Umbilical cord (tissue), 2 donors: ENCODE measurements around the gene XRN1. TPM values are rescaled to one million over a fixed set of nuclear protein-coding genes. Genes with fewer than 3 reads are reported as not detected.
A peak's percentile ranks its signal among the peaks of the same experiment; 100 is the strongest.
"Not testable (repeated sequence)": the region's sequence is repeated elsewhere in the genome, so short reads cannot be mapped to it uniquely, and the experiment has no call there.

Experiments used
- DNase-seq: peaks from one replicate; pipeline ENCODE4 v3.0.0-alpha.2; 2015; ENCODE audit warnings: low spot score
- total RNA-seq: library from RNA; depleted of rRNA; stranded (reverse); fragments of >200 nt; gene quantifications from one replicate; pipeline ENCODE4 v1.2.3, GENCODE V29; 2014; ENCODE audit warnings: low replicate concordance; ENCODE audit not compliant: insufficient read depth

The XRN1 gene, protein sequence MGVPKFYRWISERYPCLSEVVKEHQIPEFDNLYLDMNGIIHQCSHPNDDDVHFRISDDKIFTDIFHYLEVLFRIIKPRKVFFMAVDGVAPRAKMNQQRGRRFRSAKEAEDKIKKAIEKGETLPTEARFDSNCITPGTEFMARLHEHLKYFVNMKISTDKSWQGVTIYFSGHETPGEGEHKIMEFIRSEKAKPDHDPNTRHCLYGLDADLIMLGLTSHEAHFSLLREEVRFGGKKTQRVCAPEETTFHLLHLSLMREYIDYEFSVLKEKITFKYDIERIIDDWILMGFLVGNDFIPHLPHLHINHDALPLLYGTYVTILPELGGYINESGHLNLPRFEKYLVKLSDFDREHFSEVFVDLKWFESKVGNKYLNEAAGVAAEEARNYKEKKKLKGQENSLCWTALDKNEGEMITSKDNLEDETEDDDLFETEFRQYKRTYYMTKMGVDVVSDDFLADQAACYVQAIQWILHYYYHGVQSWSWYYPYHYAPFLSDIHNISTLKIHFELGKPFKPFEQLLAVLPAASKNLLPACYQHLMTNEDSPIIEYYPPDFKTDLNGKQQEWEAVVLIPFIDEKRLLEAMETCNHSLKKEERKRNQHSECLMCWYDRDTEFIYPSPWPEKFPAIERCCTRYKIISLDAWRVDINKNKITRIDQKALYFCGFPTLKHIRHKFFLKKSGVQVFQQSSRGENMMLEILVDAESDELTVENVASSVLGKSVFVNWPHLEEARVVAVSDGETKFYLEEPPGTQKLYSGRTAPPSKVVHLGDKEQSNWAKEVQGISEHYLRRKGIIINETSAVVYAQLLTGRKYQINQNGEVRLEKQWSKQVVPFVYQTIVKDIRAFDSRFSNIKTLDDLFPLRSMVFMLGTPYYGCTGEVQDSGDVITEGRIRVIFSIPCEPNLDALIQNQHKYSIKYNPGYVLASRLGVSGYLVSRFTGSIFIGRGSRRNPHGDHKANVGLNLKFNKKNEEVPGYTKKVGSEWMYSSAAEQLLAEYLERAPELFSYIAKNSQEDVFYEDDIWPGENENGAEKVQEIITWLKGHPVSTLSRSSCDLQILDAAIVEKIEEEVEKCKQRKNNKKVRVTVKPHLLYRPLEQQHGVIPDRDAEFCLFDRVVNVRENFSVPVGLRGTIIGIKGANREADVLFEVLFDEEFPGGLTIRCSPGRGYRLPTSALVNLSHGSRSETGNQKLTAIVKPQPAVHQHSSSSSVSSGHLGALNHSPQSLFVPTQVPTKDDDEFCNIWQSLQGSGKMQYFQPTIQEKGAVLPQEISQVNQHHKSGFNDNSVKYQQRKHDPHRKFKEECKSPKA (N-terminal part only)
- 68.6 TPM for total RNA-seq

- DNase-seq, result peak; percentile 94
Observed at GRCh38 chr3:142447852-142448823, at the start of gene XRN1. Gene XRN1, minus strand, starts transcription at chr3:142448037. Its CDS starts 93 bp downstream, at chr3:142447944.

- DNase-seq, result no peak
Observed at GRCh38 chr3:142495103-142495502, 47.3 kb upstream of the XRN1 start.

DNA sequence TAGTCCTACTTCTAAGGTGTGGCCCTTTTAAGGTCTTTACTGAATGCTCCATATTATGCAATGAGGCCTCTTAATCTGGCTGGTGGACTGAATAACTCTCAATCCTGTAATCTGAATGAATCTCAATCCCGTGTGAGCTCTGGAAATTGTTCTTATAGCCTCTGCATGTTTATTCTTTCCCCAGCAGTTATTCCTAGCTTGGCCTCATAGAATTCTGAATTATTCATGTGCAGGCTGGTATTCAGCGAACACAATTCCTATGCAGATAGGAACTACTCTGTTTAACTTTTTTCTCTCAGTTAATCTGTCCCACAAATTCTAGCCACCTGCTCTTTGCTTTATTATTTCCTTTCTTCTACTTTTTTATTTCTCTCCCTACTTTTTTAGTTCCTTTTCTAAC, 44.3 kb upstream of the XRN1 start:
- DNase-seq, result no peak

DNA sequence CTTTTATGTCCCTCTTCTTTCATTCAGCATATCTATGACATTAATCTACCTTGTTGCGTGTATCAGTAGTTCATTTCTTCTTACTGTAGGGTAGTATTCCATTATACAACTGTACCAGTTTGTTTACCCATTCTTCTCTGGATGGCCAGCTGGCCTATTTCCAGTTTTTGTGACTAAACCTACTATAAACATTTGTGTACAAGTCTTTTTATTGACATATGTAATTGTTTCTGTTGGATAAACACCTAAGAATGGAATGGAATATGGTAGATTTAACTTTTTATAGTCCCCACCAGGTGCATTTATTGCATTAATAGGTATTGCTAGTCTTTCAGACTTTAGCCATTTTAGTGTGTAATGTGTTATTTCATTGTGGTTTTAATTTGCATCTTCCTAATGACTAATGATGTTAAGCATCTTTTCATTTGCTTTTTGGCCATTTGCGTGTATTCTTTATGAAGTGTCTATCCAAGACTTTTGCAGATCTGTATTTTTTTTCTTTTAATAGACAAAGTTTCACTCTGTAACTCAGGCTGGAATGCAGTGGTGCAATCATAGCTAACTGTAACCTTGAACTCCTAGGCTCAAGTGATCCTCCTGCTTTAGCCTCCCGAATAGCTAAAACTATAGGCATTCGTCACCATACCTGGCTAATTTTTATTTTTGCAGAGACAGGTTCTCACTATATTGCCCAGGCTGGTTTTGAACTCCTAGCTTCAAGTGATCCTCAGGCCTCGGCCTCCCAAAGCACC, 41.9 kb upstream of the XRN1 start:
- DNase-seq, result no peak

DNA sequence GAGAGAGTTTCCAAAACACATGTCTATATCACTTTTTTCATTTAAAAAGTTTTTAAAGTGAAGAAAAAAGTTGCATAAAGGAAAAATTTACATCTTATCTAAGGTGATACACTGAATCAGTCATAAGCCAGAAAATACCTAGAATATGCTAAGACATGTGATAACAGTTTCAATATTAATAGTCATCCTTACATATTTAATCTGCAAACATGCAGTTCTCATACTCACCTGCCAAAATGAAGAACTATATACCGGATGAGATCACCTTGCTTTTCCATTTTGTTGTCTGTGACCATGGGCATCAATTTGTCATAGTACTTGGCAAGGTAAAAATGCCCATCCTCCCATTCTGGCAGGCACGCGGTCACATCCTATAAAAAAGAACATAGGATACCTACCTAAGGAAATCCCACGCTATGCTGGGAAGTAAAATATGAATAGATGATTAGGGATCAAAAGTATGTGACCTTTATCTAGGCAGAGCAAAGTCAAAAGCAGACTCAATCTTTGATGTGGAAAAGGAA, 37.1 kb upstream of the XRN1 start:
- no peak for DNase-seq

DNA sequence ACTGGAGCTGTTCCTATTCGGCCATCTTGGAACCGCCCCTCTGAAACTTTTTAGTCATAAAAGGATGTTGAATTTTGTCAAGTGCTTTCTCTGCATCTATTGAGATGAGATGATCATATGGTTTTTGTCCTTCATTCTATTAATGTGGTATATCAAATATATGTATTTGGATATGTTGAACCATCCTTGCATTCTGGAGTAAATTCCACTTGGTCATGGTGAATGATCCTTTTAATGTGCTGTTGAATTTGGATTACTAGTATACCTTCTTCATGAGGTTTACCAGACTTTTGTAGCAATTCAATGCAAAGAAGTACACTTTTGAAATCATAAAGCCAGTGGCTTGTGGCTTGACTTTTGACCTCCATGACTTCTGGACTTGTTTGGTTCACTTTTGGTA, 33.4 kb upstream of the XRN1 start:
- no peak for DNase-seq

DNA sequence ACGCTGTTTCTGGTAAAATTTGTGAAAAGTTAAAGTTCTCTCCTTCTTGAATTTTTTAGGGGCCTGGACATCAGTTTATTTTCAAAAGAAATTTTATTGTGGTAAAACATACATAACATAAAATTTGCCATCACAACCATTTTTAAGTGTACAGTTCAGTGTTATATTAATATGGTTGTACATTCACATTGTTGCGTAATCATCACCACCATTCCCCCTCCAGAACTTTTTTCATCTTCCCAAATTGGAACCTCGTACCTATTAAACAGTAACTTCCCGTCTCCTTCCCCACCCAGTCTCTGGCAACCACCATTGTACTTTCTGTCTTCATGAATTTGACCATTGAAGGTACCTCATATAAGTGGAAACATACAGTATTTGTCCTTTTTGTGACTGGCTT, 23.0 kb upstream of the XRN1 start:
- DNase-seq, result no peak

- DNase-seq, result no peak
Observed at GRCh38 chr3:142468456-142468855, 20.6 kb upstream of the XRN1 start.

- DNase-seq, result peak; percentile 63
Observed at GRCh38 chr3:142467768-142468167, 19.9 kb upstream of the XRN1 start.

GRCh38 chr3:142460689-142461088, 12.9 kb upstream of the XRN1 start:
- no peak for DNase-seq

GRCh38 chr3:142459929-142460328, 12.1 kb upstream of the XRN1 start:
- no peak for DNase-seq

GRCh38 chr3:142459096-142459495, 11.3 kb upstream of the XRN1 start:
- DNase-seq, result no peak

DNA sequence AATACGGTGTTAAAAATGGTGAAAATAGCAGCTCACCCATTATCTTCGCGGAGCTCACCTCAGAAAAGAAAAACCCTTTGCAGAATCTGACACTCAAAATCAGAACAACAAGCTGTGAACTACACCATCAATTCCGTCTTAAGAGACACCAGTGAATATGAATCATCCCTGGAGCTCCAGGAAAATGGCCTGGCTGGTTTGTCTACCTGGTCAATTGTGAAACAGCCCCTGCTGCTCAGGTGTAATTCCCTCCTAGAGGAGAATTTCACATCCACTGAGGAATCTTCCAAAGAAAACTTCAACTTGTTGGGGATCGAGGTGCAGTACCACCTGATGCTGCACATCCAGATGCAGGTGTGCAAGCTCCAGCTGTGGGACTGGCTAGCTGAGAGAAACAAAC, 3.0 kb upstream of the XRN1 start:
- no peak for DNase-seq

DNA sequence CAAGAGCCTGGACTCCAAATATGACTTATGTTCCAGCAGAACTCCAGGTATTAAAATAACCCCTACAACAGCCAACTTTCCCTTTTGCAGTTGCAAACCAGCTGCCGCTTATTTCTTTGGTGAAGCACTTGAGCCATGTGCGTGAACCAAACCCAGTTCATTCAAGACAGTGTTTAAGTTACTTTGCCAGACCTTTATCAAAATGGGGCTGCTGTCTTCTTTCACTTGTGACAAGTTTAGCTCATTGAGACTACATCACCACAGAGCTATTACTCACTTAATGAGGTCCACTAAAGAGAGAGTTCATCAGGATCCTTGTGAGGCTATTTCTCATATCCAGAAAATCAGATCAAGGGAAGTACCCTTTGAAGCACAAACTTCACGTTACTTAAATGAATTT, 2.4 kb upstream of the XRN1 start:
- DNase-seq, result peak; percentile 57

DNA sequence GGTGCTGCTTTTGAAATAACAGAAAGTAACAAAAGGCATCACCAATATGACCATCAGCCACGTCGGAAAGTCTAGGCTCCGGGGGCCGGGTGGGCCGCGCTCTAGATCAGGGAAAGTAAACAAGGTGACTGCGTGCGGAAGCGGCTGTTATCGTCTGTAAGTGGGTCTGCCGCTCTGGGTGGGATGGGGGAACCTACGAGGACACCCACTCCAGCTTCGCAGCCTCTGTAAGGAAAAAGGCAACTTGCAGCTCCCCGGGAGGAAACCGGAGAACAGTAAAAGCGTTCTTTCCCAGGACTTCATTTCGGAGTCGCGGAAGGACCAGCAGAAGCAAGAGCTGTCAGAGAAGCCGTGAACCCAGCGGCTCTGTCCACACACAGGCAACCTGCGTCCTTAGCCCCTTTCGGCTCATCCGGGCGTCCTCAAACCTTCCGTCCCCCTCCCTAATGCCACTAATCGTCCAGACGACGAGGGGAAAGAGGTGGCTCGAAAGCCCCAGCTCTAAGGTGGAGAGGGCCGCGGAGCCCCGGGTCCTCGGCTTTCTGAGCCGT, 461 bp downstream of the XRN1 start:
- peak; percentile 65 for DNase-seq

DNA sequence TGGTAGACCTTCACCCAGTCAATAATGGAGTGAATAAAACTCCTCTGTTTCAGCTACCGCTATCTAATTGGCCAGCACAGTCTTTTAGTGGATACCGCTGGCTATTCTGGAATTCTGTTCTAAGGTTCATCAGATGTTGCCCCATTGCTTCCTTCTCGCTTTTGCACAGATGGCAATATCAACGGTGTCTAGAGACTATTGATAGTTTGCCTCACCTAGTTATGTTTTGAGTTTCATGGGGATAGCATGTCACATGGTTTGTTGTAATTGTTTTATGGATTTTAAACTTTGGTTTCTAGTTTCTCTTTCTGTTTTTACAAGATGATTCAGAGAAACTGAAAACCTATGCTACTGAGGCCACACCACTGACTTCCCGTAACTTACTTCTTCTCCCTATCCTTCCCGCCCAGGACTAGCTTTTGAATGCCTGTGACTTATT, 2.0 kb downstream of the XRN1 start:
- DNase-seq, result peak; percentile 26

GRCh38 chr3:142444343-142444742, 3.5 kb downstream of the XRN1 start:
- no peak for DNase-seq

- DNase-seq, result not testable (repeated sequence)
Observed at GRCh38 chr3:142443060-142443459, 4.8 kb downstream of the XRN1 start.
